Activated CD4-positive, alpha-beta T cell treated with anti-CD3 and anti-CD28 coated beads for 36 hours (primary cell): ENCODE measurements around the gene DOK7. TPM values are rescaled to one million over a fixed set of nuclear protein-coding genes. Genes with fewer than 3 reads are reported as not detected.
"Not testable (repeated sequence)": the region's sequence is repeated elsewhere in the genome, so short reads cannot be mapped to it uniquely, and the experiment has no call there.

Experiments
- ATAC-seq: fragments of 200-7000 bp; cut with Tn5 transposase; one replicate; pipeline ENCODE4 v1.10.0; 2021; ENCODE audit warnings: mild to moderate bottlenecking, moderate library complexity
- CTCF ChIA-PET: fragments of 350-600 bp; sonication (Branson Sonifier 250); formaldehyde crosslinking; loops from one replicate; lab custom pipeline; 2021; ENCODE audit warnings: antibody characterized with exemption; lab: Charles Lee
- POLR2A ChIA-PET: fragments of 350-600 bp; sonication (Branson Sonifier 250); formaldehyde crosslinking; loops from one replicate; lab custom pipeline; 2021; ENCODE audit warnings: antibody characterized with exemption, inconsistent platforms; lab: Charles Lee
- DNase-seq: peaks from one replicate; pipeline ENCODE4 v3.0.0-alpha.2; 2020
- H3K27ac Mint-ChIP-seq: one replicate; pipeline ENCODE4 v1.8.0; 2021; ENCODE audit warnings: mixed read lengths
- H3K27me3 Mint-ChIP-seq: one replicate; pipeline ENCODE4 v1.8.0; 2021; ENCODE audit warnings: mixed read lengths
- H3K36me3 Mint-ChIP-seq: one replicate; pipeline ENCODE4 v1.8.0; 2021; ENCODE audit warnings: low read depth, mixed read lengths
- H3K4me1 Mint-ChIP-seq: one replicate; pipeline ENCODE4 v1.8.0; 2021; ENCODE audit warnings: mixed read lengths
- H3K4me3 Mint-ChIP-seq: one replicate; pipeline ENCODE4 v1.8.0; 2021; ENCODE audit warnings: mild to moderate bottlenecking, moderate library complexity, mixed read lengths
- H3K9me3 Mint-ChIP-seq: one replicate; pipeline ENCODE4 v1.8.0; 2021; ENCODE audit warnings: low read depth, mixed read lengths
- intact Hi-C, 2 experiments: fragments of 100-400 bp; cut with DNase I in 1 of 2; cut with micrococcal nuclease in 1 of 2; formaldehyde crosslinking; loops; one replicate each; pipeline versions ENCODE4 v1.14.2 to v1.15.1; 2022 to 2024; cut with DNase I, micrococcal nuclease
- total RNA-seq, 2 experiments: library from RNA; stranded (reverse); gene quantifications; one replicate each; pipeline ENCODE4 v1.2.3, GENCODE V29; 2021

DOK7 gene
- total RNA-seq, 2 experiments from 2014 or later = not detected

DNA sequence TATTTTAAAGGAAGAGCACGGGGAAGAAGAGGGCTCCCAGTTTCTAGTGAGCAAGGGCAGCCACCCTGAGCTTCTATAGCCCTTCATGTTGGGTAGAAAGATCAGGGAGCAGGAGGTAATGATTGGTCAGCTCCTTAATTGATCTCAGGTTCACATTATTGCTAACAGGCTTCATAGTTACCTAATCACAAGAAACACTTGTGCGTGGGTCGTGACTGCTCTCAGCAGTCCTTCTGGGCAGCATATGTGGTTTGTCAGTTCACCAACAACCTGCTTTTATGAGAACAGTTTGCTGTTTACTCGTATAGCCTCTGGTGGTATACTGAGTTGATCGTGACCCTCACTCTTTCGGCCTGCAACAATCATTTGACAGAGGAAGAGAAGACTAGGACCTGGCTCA lies 4.7 kb upstream of the DOK7 start:
- H3K9me3 Mint-ChIP-seq = peaks cover 11% of the 10 kb centered on the region
- no peak overlapping the region for H3K27ac Mint-ChIP-seq
- POLR2A ChIA-PET = no interaction called here
- no peaks in the 10 kb centered on the region for H3K36me3 Mint-ChIP-seq
- DNase-seq (no peak), ATAC-seq (no peak)
- intact Hi-C loops = no loop called here
- no peaks in the 10 kb centered on the region for H3K4me1 Mint-ChIP-seq
- no peak overlapping the region for H3K4me3 Mint-ChIP-seq
- peaks cover 2% of the 10 kb centered on the region for H3K27me3 Mint-ChIP-seq
- CTCF ChIA-PET = interaction anchor here (0.6 kb wide), 1 partner anchor 22 kb away, joined by 5 read pairs; no protein-coding TSS in a partner anchor

DNA sequence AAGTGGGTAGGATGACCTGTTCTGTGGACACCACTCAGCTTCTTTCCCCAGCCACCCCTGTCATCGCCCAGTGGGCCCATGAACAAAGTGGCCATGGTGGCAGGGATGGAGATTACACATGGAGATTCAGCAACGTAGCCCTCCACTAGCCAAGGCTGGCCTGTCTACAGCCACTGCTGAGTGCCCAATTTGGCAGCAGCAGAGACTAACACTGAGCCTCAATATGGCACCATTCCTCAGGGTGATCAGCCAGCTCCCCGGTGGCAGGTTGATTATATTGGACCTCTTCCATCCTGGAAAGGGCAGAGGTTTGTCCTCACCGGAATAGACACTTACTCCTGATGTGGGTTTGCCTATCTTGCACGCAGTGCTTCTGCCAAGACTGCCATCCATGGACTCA lies 4.0 kb upstream of the DOK7 start:
- DNase-seq, H3K36me3 Mint-ChIP-seq, POLR2A ChIA-PET, ATAC-seq, H3K4me1 Mint-ChIP-seq, H3K27me3 Mint-ChIP-seq, H3K27ac Mint-ChIP-seq, intact Hi-C loops, H3K4me3 Mint-ChIP-seq: not testable (repeated sequence)
- CTCF ChIA-PET = interaction anchor here (0.6 kb wide), 1 partner anchor 21 kb away, joined by 5 read pairs; no protein-coding TSS in a partner anchor
- peaks cover 11% of the 10 kb centered on the region for H3K9me3 Mint-ChIP-seq

DNA sequence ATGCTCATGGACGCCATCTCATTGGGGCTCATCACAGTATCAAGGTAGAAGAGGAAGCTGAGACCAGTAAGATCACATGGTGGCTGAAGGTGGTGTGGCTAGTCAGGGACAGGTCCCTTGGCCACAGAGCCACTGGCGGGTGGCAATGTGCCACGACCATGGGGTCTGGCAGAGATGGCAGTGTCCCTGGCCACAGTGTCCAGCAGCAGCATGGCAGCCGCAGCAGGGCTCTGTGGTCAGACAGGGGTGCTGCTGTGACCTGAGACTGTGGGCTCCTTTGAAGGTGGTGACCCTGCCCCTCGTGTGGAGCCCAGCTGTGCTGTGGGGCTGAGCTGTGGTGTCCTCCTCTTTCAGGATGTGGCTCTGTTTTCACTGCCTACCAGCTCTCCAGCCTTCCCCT lies 2.2 kb upstream of the DOK7 start:
- no peak for DNase-seq
- ChIA-PET POLR2A (no interaction called here), CTCF (interaction anchor here (0.7 kb wide), 1 partner anchor 13 kb away, joined by 3 read pairs; no protein-coding TSS in a partner anchor)
- Mint-ChIP-seq H3K4me1 (no peaks in the 10 kb centered on the region), H3K36me3 (no peaks in the 10 kb centered on the region), H3K27ac (no peak overlapping the region), H3K4me3 (no peak overlapping the region), H3K27me3 (peaks cover 7% of the 10 kb centered on the region), H3K9me3 (peaks cover under 1% of the 10 kb centered on the region)
- ATAC-seq = no peak
- intact Hi-C loops = no loop called here

DNA sequence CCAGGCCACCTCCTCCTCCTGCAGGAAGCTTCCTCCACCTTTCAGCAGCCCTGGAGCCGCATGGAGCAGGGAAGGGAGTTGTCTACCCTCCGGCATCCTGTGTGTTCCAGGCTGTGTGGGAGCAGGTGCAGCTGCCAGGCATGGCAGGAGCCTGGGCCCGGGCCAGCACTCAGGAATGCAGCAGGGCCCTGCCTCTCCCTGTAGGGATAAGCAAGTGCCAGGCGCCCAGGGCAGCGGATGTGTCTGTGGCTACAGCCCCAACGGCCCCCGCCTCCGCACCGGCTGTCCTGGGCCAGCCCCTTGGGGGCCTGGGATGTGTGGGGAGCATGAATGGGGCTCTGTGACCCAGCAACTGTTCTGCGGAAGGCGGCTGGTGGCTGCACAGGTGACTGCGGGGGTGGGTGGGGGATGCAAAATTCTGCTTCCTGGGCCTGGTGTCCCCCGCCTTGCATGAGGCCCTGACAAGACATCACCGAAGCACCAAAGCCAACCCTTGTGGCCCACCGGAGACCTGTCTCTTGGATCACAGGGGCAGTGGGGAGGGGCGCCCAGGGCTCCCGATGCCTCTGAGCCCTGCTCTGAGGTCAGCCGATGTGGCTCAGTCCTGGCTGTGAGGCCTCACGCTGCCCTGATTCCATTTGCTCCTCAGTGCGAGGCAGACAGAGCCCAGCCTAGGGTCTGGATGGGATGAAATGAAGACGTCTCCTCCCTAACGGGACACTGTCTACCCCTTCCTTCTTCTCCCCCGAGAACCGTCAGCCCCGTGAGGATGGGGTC lies 1.4 kb upstream of the DOK7 start:
- DNase-seq (no peak), ATAC-seq (no peak)
- ChIA-PET CTCF (no interaction called here), POLR2A (interaction anchor here (0.8 kb wide), 1 partner anchor 22 kb away, joined by 6 read pairs; no protein-coding TSS in a partner anchor)
- Mint-ChIP-seq H3K4me1 (no peaks in the 10 kb centered on the region), H3K27ac (no peak overlapping the region), H3K27me3 (peaks cover 7% of the 10 kb centered on the region), H3K4me3 (no peak overlapping the region), H3K9me3 (no peaks in the 10 kb centered on the region), H3K36me3 (no peaks in the 10 kb centered on the region)
- intact Hi-C loops = no loop called here

DNA sequence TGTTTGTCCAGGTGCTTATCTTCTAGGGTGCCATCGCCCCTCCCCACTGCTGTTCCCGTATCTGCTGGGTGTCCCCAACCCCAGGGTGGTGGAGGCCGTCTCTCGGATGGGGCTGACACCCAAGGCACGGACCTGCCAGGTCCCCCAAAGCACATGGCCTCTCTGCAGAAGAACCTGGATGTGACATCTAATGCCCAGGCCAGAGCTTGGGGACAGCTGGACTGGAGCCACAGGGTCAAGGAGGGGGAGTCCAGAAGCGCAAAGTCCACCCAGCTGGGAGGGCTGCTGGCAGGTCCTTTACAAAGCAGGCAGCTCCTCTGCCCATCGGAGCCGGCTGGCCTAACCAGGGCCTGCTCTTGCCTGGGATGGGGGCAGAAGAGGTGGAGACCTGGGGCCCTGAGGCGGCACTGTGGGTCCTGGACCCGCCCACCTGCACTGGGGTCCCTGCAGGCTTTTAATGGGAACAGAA lies 751 bp upstream of the DOK7 start:
- Mint-ChIP-seq H3K27ac (no peak overlapping the region), H3K4me1 (no peaks in the 10 kb centered on the region), H3K9me3 (no peaks in the 10 kb centered on the region), H3K27me3 (peaks cover 7% of the 10 kb centered on the region), H3K4me3 (no peak overlapping the region), H3K36me3 (no peaks in the 10 kb centered on the region)
- CTCF ChIA-PET = no interaction called here
- intact Hi-C loops = no loop called here
- DNase-seq = no peak
- ATAC-seq = no peak
- POLR2A ChIA-PET = interaction anchor here (0.8 kb wide), 1 partner anchor 23 kb away, joined by 6 read pairs; no protein-coding TSS in a partner anchor

DNA sequence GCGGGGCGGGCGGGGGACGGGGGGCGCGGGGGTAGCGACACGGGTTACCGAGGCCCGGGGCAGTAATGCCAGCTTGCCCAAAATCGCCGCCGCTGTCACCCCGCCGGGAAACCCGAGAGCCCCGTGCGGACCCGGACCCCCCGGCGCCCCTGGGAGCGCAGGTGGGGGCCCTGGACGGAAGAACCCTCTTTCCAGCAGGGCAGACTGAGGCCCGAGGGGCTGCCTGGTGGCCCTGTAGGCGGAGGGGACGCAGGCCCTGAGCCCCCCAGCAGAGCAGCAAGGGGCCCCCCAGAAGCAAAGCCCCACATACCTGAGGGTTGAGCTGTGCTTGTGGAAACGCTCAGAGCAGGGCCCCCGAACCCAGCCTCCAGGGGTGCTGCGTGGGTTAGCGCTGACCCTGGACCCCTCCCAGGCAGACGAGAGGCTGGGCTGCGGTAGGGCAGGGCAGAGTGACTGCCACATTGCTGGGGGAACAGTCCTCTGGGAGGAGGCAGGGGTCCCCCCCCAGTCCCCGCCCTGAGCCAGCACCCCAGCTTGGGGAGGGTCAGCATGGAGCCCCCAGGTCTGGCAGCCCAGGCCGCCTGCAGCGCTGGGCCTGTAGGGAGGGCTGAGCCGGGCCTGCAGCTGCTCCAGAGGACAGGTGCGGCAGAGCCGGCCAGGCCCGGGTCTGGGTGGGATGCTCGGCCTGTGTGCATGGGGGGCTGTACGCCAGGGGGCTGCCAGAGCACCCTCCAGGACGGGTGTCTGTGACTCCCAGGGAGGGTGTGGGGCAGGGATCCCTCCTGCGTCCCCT lies 646 bp downstream of the DOK7 start:
- no peak overlapping the region for H3K27ac Mint-ChIP-seq
- no peaks in the 10 kb centered on the region for H3K9me3 Mint-ChIP-seq
- H3K36me3 Mint-ChIP-seq = no peaks in the 10 kb centered on the region
- no peak overlapping the region for H3K4me3 Mint-ChIP-seq
- ChIA-PET CTCF (no interaction called here), POLR2A (no interaction called here)
- no peaks in the 10 kb centered on the region for H3K4me1 Mint-ChIP-seq
- intact Hi-C loops = no loop called here
- DNase-seq (no peak), ATAC-seq (no peak)
- H3K27me3 Mint-ChIP-seq = peaks cover 7% of the 10 kb centered on the region

DNA sequence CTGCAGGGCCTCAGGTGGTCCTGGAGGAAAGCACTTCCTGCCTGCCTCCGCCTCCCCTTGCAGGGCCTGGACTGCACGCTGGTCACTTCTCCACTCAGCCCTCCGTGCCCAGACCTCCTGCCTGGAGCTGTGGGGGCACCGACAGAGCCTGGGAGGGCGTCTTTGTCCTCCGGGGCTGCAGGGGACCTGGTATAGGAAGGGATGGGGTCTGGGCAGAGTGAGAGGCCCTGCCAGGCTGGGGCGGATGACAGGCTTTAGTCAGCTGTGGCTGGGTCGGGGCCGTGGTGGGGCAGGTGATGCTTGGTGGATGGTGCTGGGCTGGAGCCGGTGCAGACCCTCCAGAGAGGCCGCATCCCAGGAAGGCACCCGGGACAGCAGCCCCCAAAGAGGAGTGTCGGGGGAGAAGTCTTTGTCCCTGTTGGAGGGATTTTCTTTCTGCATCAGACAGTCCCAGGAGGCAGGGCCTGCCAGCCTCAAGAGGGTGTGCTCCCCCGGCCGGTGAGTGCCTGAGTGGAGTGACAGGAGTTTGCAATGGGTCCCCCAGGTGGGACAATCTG lies 1.3 kb downstream of the DOK7 start:
- H3K36me3 Mint-ChIP-seq = no peaks in the 10 kb centered on the region
- ChIA-PET CTCF (no interaction called here), POLR2A (no interaction called here)
- ATAC-seq = no peak
- no peaks in the 10 kb centered on the region for H3K9me3 Mint-ChIP-seq
- H3K4me3 Mint-ChIP-seq = no peak overlapping the region
- no peak overlapping the region for H3K27ac Mint-ChIP-seq
- peaks cover 7% of the 10 kb centered on the region for H3K27me3 Mint-ChIP-seq
- DNase-seq = no peak
- intact Hi-C loops = no loop called here
- H3K4me1 Mint-ChIP-seq = no peaks in the 10 kb centered on the region

DNA sequence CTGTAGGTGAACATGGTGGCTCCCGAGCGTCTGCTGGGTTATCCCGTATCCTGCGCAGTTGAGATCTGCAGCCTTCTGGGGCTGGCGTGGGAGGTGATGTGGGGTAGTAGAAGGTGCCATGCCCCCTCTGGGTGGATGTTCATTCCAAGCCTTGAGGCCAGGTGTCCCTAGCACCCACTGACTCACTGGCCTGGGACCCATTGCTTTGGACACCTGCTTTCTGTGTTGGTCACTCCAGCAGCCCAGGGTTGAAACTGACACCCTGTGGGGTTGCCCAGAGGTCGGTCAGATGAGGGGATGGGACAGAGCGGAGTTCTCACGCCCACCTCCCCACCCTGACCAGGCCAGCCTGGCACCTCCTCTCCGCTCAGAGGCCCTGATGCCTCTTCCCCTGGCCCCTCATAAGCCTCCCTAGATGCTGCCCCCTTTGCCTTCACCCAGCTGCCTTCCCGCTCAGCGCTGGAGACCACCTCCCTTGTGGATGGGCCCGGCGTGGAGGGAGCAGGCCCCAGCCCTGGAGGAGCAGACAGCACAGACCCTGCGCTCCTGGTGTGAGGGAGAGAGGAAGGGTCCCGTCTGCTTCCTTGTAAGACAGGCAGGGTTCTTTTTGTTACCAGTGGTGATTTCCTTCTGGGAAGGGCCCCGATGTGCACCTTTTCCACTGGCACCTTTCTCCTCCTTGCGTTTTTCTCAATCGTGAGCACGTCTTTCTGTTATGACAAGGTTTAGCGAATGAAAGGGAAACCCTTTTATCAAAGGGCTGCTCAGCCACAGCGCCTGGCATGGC lies 2.0 kb downstream of the DOK7 start:
- H3K36me3 Mint-ChIP-seq = no peaks in the 10 kb centered on the region
- no peaks in the 10 kb centered on the region for H3K9me3 Mint-ChIP-seq
- ATAC-seq (no peak), DNase-seq (no peak)
- peaks cover 7% of the 10 kb centered on the region for H3K27me3 Mint-ChIP-seq
- no peaks in the 10 kb centered on the region for H3K4me1 Mint-ChIP-seq
- no peak overlapping the region for H3K4me3 Mint-ChIP-seq
- no peak overlapping the region for H3K27ac Mint-ChIP-seq
- intact Hi-C loops = no loop called here
- ChIA-PET POLR2A (no interaction called here), CTCF (no interaction called here)

DNA sequence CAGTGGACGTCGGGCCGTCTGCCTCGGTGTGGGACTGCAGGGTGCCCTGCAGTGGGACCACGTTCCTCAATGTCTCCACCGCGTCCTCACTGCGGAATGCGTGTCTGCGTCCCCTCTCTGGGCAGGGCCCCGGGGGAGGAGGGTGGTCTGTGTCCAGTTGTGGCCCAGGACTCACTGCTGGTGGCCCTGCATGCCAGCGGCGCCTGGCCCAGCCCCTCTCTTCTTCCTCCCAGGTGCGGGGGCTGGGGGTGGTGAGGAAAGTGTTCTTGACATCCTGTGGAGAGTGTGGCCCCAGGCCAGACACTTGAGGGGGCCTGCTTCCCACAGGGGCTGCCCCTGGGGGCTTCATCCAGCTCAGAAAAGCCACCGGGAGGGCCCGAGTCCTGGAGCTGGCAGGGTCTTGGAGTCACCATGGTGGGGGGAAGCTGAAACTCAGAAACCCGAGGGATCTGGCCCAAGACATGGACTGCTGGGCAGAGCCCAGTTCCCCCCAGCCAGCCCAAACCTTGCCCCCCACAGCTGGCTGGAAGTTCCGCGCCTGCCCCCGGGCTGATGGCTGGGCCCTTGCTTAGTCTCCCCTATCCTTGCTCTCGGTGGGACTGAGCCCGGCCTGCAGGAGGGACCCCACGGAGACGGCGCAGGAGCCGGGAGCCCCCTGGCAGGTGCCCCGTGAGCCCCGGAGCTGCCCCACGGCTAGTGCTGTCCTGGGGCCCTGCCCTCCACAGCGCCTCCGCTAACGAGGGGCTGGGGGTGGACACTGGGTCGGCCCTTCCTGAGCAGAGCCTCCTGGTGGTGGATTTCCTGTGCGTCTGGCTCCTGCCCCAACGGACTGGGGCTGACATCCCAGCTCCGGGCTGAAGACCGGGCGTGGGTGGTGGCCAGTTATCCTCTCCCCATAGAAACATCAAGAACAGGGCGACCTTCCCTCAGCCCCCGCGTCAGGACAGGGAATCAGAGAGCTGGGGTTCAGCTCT lies 2.9 kb downstream of the DOK7 start:
- POLR2A ChIA-PET = no interaction called here
- CTCF ChIA-PET = interaction anchor here (0.9 kb wide), 1 partner anchor 14 kb away, joined by 3 read pairs; no protein-coding TSS in a partner anchor
- Mint-ChIP-seq H3K4me1 (no peaks in the 10 kb centered on the region), H3K36me3 (no peaks in the 10 kb centered on the region), H3K27ac (no peak overlapping the region), H3K27me3 (peaks cover 7% of the 10 kb centered on the region), H3K4me3 (no peak overlapping the region), H3K9me3 (no peaks in the 10 kb centered on the region)
- intact Hi-C loops = no loop called here
- ATAC-seq = no peak
- DNase-seq = no peak
